A549 (cell line): ENCODE results near the gene ARHGEF7. TPM values are rescaled to one million over a fixed set of nuclear protein-coding genes. Genes with fewer than 3 reads are reported as not detected.

ENCODE experiments used
- ATAC-seq, 2 experiments: fragments of 200-7000 bp in 1 of 2; fragments of >200 bp in 1 of 2; cut with Nextera tagmentation in 1 of 2; cut with Tn5 transposase in 1 of 2; 3 replicates each; pipeline versions ENCODE4 v1.8.0 to v1.9.1; 2018 to 2020; ENCODE audit warnings: mild to moderate bottlenecking in 1 of 2, moderate library complexity in 1 of 2
- CTCF ChIA-PET: fragments of 300-600 bp; sonication (Branson Sonifier 250); formaldehyde crosslinking; extraction: SDS; loops from one replicate; lab custom pipeline; 2021; ENCODE audit warnings: antibody characterized with exemption, inconsistent platforms; lab: Yijun Ruan, JAX
- POLR2A ChIA-PET: fragments of 350-600 bp; formaldehyde crosslinking; extraction: SDS; loops from one replicate; lab custom pipeline; 2021; ENCODE audit warnings: antibody characterized with exemption, inconsistent platforms; lab: Yijun Ruan, JAX
- DNase-seq, 2 experiments: peaks; one replicate each; pipeline versions ENCODE4 v3.0.0 to v3.0.0-alpha.2; 2011 to 2016; ENCODE audit warnings: low read depth in 1 of 2, low spot score in 1 of 2
- FAIRE-seq: peaks from 2 replicates; lab custom pipeline; 2011; peaks lifted over from hg19 to GRCh38; lab: Jason Lieb, UNC
- H3K27ac ChIP-seq, 2 experiments: fragments of >200 bp; sonication (Bioruptor Twin); formaldehyde crosslinking; 3 replicates each; pipeline ENCODE4 v1.5.1; 2016 to 2017
- H3K4me1 ChIP-seq: fragments of >200 bp; sonication (Bioruptor Twin); formaldehyde crosslinking; 3 replicates; pipeline ENCODE4 v1.6.1; 2016
- H3K4me2 ChIP-seq: fragments of >200 bp; sonication (Bioruptor Twin); formaldehyde crosslinking; 3 replicates; pipeline ENCODE4 v1.6.1; 2016
- H3K4me3 ChIP-seq: fragments of >200 bp; sonication (Bioruptor Twin); formaldehyde crosslinking; 3 replicates; pipeline ENCODE4 v1.5.1; 2016
- H3K9me3 ChIP-seq: fragments of >200 bp; sonication (Bioruptor Twin); formaldehyde crosslinking; 3 replicates; pipeline ENCODE4 v1.6.1; 2016
- CBX2 ChIP-seq: fragments of 200-600 bp; sonication (generic); IDR thresholded peaks from 2 replicates; pipeline ENCODE4 v1.6.1; 2016; ENCODE audit warnings: low read depth, mild to moderate bottlenecking, borderline replicate concordance
- CBX8 ChIP-seq: fragments of 200-600 bp; sonication (generic); IDR thresholded peaks from 2 replicates; pipeline ENCODE4 v1.6.1; 2016
- CHD2 ChIP-seq: fragments of 150-350 bp; IDR thresholded peaks from 2 replicates; pipeline ENCODE4 v1.6.1; 2014; ENCODE audit warnings: low read length; ENCODE audit not compliant: partially characterized antibody
- CHD4 ChIP-seq: fragments of 200-600 bp; sonication (generic); IDR thresholded peaks from 2 replicates; pipeline ENCODE4 v1.6.1; 2016; ENCODE audit warnings: antibody characterized with exemption, mild to moderate bottlenecking, borderline replicate concordance
- EHF ChIP-seq: fragments of 250-450 bp; sonication (Bioruptor Pico); IDR thresholded peaks from 2 replicates; pipeline ENCODE4 v1.5.0; 2020; ENCODE audit warnings: mild to moderate bottlenecking
- EHMT2 ChIP-seq: fragments of 200-600 bp; sonication (generic); IDR thresholded peaks from 2 replicates; pipeline ENCODE4 v1.6.1; 2016; ENCODE audit warnings: antibody characterized with exemption, low read depth, mild to moderate bottlenecking, moderate library complexity
- FOSB ChIP-seq: fragments of 250-450 bp; sonication (Bioruptor Pico); IDR thresholded peaks from 2 replicates; pipeline ENCODE4 v1.5.0; 2020; ENCODE audit warnings: mild to moderate bottlenecking, moderate library complexity
- FOSL2 ChIP-seq, 2 experiments: fragments of 450-650 bp in 1 of 2; fragments of >200 bp in 1 of 2; sonication (Bioruptor Twin) in 1 of 2; formaldehyde crosslinking; IDR thresholded peaks; 2 replicates each; pipeline versions ENCODE4 v1.5.0 to v1.6.1; 2016 to 2020; ENCODE audit warnings: mild to moderate bottlenecking in 1 of 2, moderate library complexity in 1 of 2
- FOXS1 ChIP-seq: fragments of 250-450 bp; sonication (Bioruptor Pico); IDR thresholded peaks from 2 replicates; pipeline ENCODE4 v1.5.0; 2020; ENCODE audit warnings: mild to moderate bottlenecking, moderate library complexity
- HDAC2 ChIP-seq: fragments of 200-600 bp; sonication (generic); IDR thresholded peaks from 2 replicates; pipeline ENCODE4 v1.6.1; 2016
- HMGXB4 ChIP-seq: fragments of 250-450 bp; sonication (Bioruptor Pico); IDR thresholded peaks from 2 replicates; pipeline ENCODE4 v1.5.0; 2021; ENCODE audit warnings: mild to moderate bottlenecking, moderate library complexity, borderline replicate concordance
- HOXA7 ChIP-seq: fragments of 250-450 bp; sonication (Bioruptor Pico); IDR thresholded peaks from 2 replicates; pipeline ENCODE4 v1.5.0; 2020; ENCODE audit warnings: mild to moderate bottlenecking, moderate library complexity
- MAFK ChIP-seq: fragments of 450-650 bp; IDR thresholded peaks from 2 replicates; pipeline ENCODE4 v1.6.1; 2014; ENCODE audit not compliant: partially characterized antibody
- MAZ ChIP-seq: fragments of 150-350 bp; IDR thresholded peaks from 2 replicates; pipeline ENCODE4 v1.6.1; 2014; ENCODE audit warnings: antibody characterized with exemption, low read depth, low read length, borderline replicate concordance
- NPAS2 ChIP-seq: fragments of 250-450 bp; sonication (Bioruptor Pico); IDR thresholded peaks from 2 replicates; pipeline ENCODE4 v1.8.0; 2022; ENCODE audit warnings: mild to moderate bottlenecking, moderate library complexity, borderline replicate concordance
- NR3C1 ChIP-seq: fragments of >200 bp; sonication (Bioruptor Twin); formaldehyde crosslinking; IDR thresholded peaks from 3 replicates; pipeline ENCODE4 v1.6.1; 2017
- PHF8 ChIP-seq: fragments of 200-600 bp; sonication (generic); IDR thresholded peaks from 2 replicates; pipeline ENCODE4 v1.6.1; 2016; ENCODE audit warnings: low read depth, mild to moderate bottlenecking, antibody characterized with exemption, moderate library complexity, borderline replicate concordance
- RARB ChIP-seq: fragments of 250-450 bp; sonication (Bioruptor Pico); IDR thresholded peaks from 2 replicates; pipeline ENCODE4 v1.8.0; 2021; ENCODE audit warnings: mild to moderate bottlenecking, moderate library complexity
- RNF2 ChIP-seq: fragments of 200-600 bp; sonication (generic); IDR thresholded peaks from 2 replicates; pipeline ENCODE4 v1.6.1; 2016; ENCODE audit warnings: low read depth, mild to moderate bottlenecking, antibody characterized with exemption, moderate library complexity, borderline replicate concordance
- SMC3 ChIP-seq: fragments of >200 bp; sonication (Bioruptor Twin); formaldehyde crosslinking; IDR thresholded peaks from 3 replicates; pipeline ENCODE4 v1.6.1; 2018; ENCODE audit warnings: inconsistent platforms
- ZC3H11A ChIP-seq: fragments of 450-650 bp; IDR thresholded peaks from 2 replicates; pipeline ENCODE4 v1.6.1; 2014; ENCODE audit warnings: antibody characterized with exemption, mild to moderate bottlenecking
- ZNF302 ChIP-seq: fragments of 250-450 bp; sonication (Bioruptor Pico); IDR thresholded peaks from 2 replicates; pipeline ENCODE4 v1.9.0; 2021; ENCODE audit warnings: inconsistent platforms, mild to moderate bottlenecking, moderate library complexity
- WGBS: methylation state at CpG from one replicate; pipeline ENCODE4 v1.1.6; 2017; ENCODE audit errors: missing lambda C conversion rate; 5-methylcytosine and 5-hydroxymethylcytosine counted together
- polyA plus RNA-seq, 4 experiments: library from polyadenylated mRNA; depleted of rRNA in 3 of 4; stranded (reverse); fragments of >200 nt; fragmentation: RNase III in 1 of 4; extraction: RNeasy Plus Mini Kit Qiagen cat#74134 plus additional on column Dnase treatment in 1 of 4; gene quantifications; 2 replicates in 3 of 4; 3 replicates in 1 of 4; pipeline ENCODE4 v1.2.3, GENCODE V29; 2011 to 2017
- TF ChIP-seq, protein P1 (sequence below): fragments of >200 bp; sonication (Bioruptor Twin); formaldehyde crosslinking; IDR thresholded peaks from 3 replicates; pipeline ENCODE4 v1.6.1; 2016
- TF ChIP-seq, protein P2 (sequence below): fragments of 250-450 bp; sonication (Bioruptor Pico); IDR thresholded peaks from 2 replicates; pipeline ENCODE4 v1.5.0; 2020; ENCODE audit warnings: low read depth, mild to moderate bottlenecking, moderate library complexity

ARHGEF7 gene
- polyA plus RNA-seq, 2 of the 4 experiments (the other 2 are of a cell fraction): 21.1 to 23.1 TPM

GRCh38 chr13:111111376-111111937, 3.7 kb upstream of the ARHGEF7 start:
- no peak overlapping the region for H3K4me3 ChIP-seq
- DNase-seq (no peak), FAIRE-seq (no peak), ATAC-seq (no peak)
- no peaks in the 10 kb centered on the region for H3K9me3 ChIP-seq
- H3K27ac ChIP-seq: no peak overlapping the region
- no peak for TF ChIP-seq SMC3
- no peak for TF ChIP-seq RARB (CRISPR knock-in tag)
- TF ChIP-seq PHF8: no peak
- no peak for TF ChIP-seq EHF (CRISPR knock-in tag)
- no peak for TF ChIP-seq RNF2
- no peak for TF ChIP-seq HOXA7
- TF ChIP-seq FOXS1 (CRISPR knock-in tag): no peak
- TF ChIP-seq HDAC2: no peak
- H3K4me2 ChIP-seq: no peak overlapping the region
- ChIA-PET POLR2A (no interaction called here), CTCF (no interaction called here)
- H3K4me1 ChIP-seq: 0 out of 3 replicates have a peak, but pooled peaks cover 5% of the 10 kb centered on the region
- WGBS: 24% methylated on average over 7 of the region's 7 CpGs

DNA sequence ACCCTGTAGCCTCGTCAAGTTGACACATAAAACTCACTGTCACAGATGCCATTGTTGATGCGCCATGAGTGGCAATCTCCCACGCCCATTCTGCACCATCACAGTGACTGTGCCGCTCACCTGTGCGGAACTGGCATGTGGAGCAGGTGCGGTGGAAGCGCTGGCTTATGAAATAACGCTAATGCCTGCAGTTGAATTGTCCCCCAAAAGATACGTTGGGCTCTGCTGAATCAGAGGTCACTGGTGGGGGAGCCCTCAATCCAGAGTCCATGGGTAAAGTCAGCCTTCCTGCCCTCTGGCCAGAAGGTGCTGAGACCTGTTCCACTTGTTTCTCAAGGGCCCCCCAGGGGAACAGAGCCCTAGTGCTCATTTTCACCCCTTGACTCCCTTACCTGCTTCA, 2.9 kb upstream of the ARHGEF7 start:
- ChIA-PET CTCF (no interaction called here), POLR2A (no interaction called here)
- no peak for FAIRE-seq
- Histone ChIP-seq H3K4me2 (no peak overlapping the region), H3K4me3 (no peak overlapping the region), H3K4me1 (0 out of 3 replicates have a peak, but pooled peaks cover 5% of the 10 kb centered on the region), H3K27ac (no peak overlapping the region), H3K9me3 (no peaks in the 10 kb centered on the region)
- WGBS: 56% methylated on average over 2 of the region's 9 CpGs
- no peak for ATAC-seq
- DNase-seq: no peak
- TF ChIP-seq HOXA7 (no peak), CHD2 (no peak), HDAC2 (no peak), ZC3H11A (no peak), FOXS1 (CRISPR knock-in tag) (no peak), EHMT2 (no peak), NR3C1 (no peak), CBX8 (no peak), FOSL2 (IDR thresholded peaks at IDR 0.05) (no peak), FOSL2 (CRISPR knock-in tag; IDR thresholded peaks at IDR 0.05) (no peak), CHD4 (no peak), ZNF302 (no peak), MAFK (no peak), CBX2 (no peak), FOSB (no peak), NPAS2 (CRISPR knock-in tag) (no peak), HMGXB4 (CRISPR knock-in tag) (no peak), MAZ (no peak)
- TF ChIP-seq, protein P1, sequence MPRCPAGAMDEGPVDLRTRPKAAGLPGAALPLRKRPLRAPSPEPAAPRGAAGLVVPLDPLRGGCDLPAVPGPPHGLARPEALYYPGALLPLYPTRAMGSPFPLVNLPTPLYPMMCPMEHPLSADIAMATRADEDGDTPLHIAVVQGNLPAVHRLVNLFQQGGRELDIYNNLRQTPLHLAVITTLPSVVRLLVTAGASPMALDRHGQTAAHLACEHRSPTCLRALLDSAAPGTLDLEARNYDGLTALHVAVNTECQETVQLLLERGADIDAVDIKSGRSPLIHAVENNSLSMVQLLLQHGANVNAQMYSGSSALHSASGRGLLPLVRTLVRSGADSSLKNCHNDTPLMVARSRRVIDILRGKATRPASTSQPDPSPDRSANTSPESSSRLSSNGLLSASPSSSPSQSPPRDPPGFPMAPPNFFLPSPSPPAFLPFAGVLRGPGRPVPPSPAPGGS: no peak
- TF ChIP-seq, protein P2, sequence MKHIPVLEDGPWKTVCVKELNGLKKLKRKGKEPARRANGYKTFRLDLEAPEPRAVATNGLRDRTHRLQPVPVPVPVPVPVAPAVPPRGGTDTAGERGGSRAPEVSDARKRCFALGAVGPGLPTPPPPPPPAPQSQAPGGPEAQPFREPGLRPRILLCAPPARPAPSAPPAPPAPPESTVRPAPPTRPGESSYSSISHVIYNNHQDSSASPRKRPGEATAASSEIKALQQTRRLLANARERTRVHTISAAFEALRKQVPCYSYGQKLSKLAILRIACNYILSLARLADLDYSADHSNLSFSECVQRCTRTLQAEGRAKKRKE: no peak
